GM19351 (cell line): ENCODE results near the gene MGAT4C.
"Not testable (repeated sequence)": the region's sequence is repeated elsewhere in the genome, so short reads cannot be mapped to it uniquely, and the experiment has no call there.

Experiments
- ATAC-seq: cut with Tn5 transposase; IDR thresholded peaks from one replicate; pipeline ENCODE4 v1.9.1; 2021; ENCODE audit warnings: mild to moderate bottlenecking, moderate library complexity; ENCODE audit not compliant: unreplicated experiment

MGAT4C gene

DNA sequence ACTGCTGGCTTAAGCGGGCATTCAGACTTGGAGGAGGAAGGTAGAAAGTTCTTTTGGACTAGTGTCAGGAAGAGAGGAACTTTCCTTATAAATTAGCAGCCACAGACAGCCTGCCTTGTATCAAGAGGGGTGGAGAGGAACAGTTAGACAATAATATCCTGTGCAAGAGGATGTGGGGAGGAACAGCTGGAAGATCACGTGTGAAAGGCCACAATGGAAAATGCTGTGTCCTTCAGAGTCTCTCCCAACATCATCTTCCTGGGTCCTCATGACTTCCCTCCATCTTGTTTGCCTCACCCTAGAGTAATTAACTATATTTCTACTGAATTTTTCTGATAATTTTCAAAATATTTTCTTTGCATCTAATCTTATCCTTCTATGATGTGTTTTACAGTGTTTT is 117.4 kb downstream of the MGAT4C start:
- no peak for ATAC-seq

DNA sequence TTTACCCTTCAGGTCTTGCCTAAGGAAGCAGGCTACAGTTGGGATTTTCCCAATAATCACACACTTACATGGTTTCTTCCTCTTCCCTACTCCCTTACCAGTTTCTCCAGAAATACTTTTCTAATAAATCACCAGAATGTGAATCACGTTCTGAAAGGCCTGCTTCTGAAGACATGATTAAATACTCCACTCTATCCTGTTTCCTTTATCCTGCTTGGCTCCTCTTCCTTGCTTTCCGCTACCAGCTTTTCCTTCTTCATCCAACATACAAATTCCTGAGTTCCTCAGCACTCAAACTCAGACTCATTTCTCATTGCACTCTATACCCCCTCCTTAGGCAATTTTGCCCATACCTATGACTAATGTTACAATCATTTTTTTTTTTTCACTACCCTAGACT is 118.3 kb downstream of the MGAT4C start:
- ATAC-seq = no peak

DNA sequence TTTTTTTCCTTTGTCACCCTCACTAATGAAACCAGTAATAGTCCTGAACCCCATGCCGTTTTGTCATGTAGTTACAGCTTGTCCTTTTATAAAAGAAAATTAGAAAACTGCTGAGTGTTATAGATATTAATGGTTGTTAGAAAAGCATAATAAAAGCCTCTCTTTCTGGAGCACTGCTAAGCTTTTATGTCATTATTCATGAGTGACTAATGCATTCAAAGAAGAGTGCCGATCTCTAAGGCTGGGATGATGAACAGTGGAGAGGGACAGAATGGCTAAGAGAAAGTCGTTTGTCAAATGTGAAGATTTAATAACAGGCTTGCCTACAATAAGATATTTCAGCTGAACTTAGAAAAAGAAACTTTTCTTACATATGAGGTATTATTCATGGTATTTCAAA is 121.6 kb downstream of the MGAT4C start:
- ATAC-seq = no peak

DNA sequence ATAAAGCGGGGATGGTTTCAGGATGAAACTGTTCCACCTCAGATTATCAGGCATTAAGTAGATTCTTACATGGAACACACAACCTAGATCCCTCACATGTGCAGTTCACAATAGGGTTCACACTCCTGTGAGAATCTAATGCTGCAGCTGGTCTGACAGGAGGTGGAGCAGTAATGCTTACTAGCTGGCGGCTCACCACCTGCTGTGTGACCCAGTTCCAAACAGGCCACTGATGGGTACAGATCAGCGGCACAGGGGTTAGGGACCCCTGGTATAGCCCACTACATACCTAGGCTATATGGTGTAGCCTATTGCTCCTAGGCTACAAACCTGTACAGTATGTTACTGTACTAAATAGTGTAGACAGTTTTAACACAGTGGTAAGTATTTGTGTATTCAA is 129.3 kb downstream of the MGAT4C start:
- not testable (repeated sequence) for ATAC-seq

GRCh38 chr12:86122846-86123468 is 133.2 kb downstream of the MGAT4C start:
- no peak for ATAC-seq

GRCh38 chr12:86118161-86118560 is 138.0 kb downstream of the MGAT4C start:
- no peak for ATAC-seq

DNA sequence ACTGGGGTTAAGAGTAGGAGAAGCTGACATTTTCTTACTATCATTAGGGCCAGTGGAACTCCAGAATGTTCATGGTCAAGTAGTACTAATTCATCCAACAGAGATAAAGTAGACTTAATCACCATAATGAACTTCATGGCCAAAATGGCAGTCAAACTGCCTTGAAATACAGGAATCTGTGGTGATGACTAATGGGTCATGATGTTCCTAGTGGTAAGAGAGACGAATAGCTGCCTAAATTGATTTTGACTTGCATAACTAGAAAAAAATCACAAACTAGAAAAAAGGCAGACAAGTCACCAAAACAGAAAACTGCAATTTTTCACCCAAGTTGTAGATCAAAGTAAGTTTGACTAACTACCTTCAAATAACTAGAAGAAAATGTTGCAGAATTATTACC is 138.5 kb downstream of the MGAT4C start:
- no peak for ATAC-seq

DNA sequence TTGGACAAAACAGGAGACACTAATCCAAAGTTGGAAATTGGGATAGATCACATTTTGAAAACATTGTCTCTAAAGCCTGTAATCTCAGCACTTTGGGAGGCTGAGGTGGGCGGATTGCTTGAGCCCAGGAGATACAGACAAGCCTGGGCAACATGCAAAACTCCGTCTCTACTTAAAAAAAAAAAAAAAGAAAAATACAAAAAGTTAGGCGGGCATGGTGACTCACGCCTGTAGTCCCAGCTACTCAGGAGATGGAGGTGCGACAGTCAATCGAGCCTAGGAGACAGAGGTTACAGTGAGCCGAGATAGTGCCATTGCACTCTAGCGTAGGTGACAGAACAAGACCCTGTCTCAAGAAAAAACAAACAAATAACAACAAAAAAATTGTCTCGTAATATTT is 152.1 kb downstream of the MGAT4C start:
- ATAC-seq = no peak

- no peak for ATAC-seq
Measured at GRCh38 chr12:86097161-86097560, 159.0 kb downstream of the MGAT4C start.

- ATAC-seq = no peak
Measured at GRCh38 chr12:86091681-86092080, 164.5 kb downstream of the MGAT4C start.

GRCh38 chr12:86081843-86082242 is 174.3 kb downstream of the MGAT4C start:
- no peak for ATAC-seq

DNA sequence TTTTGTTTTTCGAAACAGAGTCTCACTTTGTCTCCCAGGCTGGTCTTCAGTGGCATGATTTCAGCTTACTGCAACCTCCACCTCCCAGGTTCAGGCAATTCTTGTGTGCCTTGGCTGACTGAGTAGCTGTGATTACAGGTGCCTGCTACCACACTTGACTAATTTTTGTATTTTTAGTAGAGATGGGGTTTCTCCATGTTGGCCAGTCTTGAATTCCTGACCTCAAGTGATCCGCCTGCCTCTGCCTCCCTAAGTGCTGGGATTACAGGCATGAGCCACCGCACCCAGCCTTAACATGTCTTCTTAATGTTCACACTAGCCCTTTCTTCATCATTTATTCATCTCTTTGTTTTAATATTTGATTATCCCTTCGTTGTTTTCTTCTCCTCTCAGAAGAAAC is 197.1 kb downstream of the MGAT4C start:
- ATAC-seq = not testable (repeated sequence)

DNA sequence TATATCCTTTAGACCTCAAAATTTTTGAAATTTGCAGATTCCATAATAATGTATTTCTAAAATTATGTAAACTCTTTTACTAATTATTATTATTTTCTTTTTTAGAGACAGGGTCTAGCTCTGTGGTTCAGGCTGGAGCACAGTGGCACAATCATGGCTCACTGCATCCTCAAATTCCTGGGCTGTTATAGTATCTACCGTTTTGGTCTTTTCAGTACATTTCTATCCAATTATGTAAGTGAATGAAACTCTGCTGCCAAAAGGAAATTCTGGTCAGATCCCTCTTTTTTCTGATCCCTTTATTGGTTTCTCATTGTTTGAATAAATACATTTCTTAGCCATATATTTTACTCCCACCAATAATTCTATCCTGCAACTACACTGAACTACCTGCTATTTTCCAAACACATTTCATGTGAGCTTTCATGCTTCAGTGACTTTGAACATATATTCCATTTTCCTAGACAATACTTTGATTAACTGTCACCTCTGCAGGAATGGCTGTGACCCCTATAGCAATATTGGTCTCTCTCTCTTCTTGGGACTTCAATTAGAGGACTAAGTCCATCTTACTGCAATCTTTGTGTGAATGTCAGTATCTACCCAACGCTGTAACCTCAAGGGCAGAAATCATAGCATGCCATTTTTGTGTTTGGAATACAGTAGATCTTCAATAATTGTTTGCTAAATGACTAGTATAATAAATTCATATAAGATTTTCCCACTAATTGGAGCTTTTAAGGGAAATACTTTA is 198.9 kb downstream of the MGAT4C start:
- ATAC-seq = no peak

GRCh38 chr12:86052921-86053320 is 203.3 kb downstream of the MGAT4C start:
- no peak for ATAC-seq

DNA sequence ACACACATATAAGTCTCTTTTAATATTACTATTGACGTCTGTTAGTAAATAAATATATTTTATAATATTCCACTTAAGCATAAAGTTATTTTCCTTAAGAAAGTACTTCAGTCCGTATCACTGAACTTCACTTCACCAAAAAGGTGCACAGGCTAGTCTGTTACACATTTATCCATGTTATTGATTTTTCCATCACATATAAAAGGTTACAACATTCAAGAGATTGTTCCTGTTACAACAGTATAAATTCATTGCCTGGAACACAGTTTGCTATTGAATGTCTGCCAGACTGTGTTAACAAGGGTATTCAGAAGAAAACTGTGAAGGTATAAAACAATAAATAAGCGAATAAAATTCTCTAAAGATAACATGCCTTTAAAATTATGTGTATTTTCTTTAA is 206.2 kb downstream of the MGAT4C start:
- no peak for ATAC-seq

DNA sequence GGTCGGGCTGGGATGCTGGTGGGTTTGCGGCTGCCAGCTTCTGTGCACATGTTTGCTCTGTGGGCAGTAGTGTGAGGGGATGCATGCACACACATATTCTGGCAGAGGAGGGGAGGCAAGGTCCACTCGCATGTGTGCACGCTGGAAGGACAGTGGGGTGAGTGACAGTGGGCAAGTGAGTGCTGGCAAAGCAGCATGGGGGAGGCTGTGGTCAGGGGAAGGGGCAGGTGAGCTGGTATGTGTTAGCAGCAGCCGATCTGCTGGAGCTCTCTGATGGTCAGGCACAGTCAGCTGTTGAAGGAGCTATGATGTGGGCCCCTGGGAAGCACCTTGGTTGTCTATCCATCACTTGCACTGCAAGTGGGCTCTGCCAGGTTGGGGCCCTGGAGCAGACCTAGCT is 211.8 kb downstream of the MGAT4C start:
- no peak for ATAC-seq

DNA sequence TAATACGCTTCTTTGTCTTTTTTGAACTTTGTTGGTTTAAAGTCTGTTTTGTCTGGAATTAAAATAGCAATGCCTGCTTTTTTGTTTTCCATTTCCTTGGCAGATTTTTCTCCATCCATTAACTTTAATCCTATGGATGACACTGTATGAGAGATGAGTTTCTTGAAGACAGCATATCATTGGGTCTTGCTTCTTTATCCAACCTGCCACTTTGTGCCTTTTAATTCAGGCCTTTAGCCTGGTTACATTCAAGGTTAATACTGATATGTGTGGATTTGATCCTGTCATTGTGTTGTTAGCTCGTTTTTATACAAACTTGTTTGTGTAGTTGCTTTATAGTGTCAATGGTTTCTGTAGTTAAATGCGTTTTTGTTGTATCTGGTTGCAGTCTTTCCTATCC is 214.1 kb downstream of the MGAT4C start:
- ATAC-seq = no peak

DNA sequence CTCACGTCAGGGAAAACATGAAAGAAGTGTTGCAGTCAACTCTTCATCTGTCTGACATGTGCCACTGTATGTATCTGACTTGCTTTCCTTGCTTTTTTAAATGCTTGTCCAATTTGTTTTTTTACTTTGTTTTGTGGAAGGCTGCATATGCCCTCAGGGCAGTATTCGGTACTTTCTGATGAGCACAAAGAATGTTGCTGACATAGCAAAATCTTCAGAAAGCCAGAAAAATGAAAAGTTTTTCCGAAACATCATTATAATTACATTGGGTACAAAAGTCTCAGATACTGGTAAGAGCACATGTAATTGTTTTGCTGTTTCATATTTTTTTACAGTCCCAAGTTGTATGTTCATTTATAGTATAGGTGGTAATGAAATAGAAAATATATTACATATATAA is 237.8 kb downstream of the MGAT4C start:
- ATAC-seq = no peak

DNA sequence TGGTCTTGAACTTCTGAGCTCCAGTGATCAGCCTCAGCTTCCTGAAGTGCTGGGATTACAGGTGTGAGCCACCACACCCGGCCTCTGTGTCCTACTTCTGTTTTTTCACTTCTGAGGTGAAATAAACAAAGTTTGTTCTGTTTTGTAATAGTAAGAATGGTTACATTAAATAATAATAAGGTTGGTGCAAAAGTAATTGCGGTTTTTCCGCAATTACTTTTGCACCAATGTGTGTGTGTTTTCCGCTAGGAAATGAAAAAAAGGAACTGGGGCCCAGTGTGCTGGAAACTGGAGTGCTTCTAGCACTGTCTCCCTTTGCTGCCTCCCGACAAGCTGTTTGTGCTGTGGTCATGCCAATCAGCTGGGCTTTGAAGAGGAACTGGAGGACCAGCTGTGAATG is 241.2 kb downstream of the MGAT4C start:
- ATAC-seq = no peak

DNA sequence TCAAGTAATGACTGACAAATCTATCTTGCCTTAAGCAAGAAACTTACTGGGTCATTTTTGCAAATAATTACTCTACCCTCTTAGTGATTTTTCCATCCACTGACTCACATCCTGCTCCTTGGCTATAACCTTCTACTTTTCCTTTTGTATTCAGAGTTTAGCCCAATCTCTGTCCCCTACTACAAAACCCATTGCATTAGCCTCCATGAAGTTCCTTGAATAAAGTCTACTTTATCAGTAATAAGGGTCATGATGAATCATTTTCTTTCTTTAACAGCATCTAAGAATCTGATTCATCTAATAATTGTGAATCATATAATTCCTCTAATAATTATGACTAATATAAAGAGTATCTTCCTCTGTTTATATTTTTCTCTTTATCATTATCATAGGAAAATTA is 249.5 kb downstream of the MGAT4C start:
- no peak for ATAC-seq

DNA sequence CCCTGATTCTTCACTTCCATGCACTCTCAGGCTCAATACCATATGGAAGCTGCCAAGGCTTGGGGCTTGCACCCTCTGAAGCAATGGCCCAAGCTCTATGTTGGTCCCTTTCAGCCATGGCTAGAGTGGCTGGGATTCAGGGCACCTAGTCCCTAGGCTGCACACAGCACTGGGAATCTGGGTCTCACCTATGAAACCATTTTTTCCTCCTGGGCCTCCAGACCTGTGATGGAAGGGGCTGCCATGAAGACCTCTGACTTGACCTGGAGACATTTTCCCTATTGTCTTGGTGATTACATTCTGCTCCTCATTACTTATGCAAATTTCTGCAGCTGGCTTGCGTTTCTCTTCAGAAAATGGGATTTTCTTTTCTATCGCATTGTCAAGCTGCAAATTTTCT is 258.1 kb downstream of the MGAT4C start:
- ATAC-seq = no peak

GRCh38 chr12:85996280-85996679 is 259.9 kb downstream of the MGAT4C start:
- ATAC-seq = no peak

DNA sequence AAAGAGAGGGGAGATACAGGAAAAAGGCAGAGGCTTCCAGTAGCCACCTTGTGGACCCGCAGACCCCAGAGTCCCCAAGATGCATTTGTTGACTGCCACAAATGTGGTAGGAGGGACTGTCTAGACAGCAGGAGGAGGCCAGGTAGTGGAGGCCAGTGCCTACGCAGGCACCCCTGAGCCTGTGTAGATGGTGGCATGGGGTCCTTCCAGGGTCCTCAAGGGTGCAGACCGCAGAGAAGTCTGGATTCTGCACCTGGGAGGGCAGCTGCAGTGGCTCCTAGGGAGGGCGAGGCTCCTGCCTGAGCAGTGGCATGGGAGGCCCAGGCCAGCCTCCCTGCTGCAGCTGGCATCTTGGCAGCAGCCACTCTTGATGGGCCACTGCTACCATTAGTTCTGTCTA is 262.4 kb downstream of the MGAT4C start:
- ATAC-seq = no peak
